Kidney (tissue), 14 donors: ENCODE data around the gene SCN2B. TPM values are rescaled to one million over a fixed set of nuclear protein-coding genes. Genes with fewer than 3 reads are reported as not detected.

Source experiments
- DNase-seq, 5 donors: peaks; one replicate each; pipeline ENCODE4 v3.0.0-alpha.2; 2013 to 2020
- FAIRE-seq: peaks from 2 replicates; lab custom pipeline; 2012; peaks lifted over from hg19 to GRCh38; lab: Jason Lieb, UNC
- H3K27ac ChIP-seq, 2 donors: one replicate each; pipeline ENCODE4 v1.7.0; 2013; ENCODE audit warnings: low read depth in 2 of 2, low read length in 2 of 2, inconsistent platforms in 1 of 2
- H3K27me3 ChIP-seq: one replicate; pipeline ENCODE4 v1.7.1; 2013; ENCODE audit warnings: low read length, inconsistent platforms; ENCODE audit not compliant: control insufficient read depth, insufficient read depth
- H3K36me3 ChIP-seq, 3 donors: one replicate each; pipeline versions ENCODE4 v1.7.0 to v1.7.1; 2013; ENCODE audit warnings: low read length in 3 of 3, control low read depth in 1 of 3, inconsistent platforms in 1 of 3; ENCODE audit not compliant: insufficient read depth in 3 of 3, control insufficient read depth in 2 of 3
- H3K4me1 ChIP-seq, 3 donors: one replicate each; pipeline versions ENCODE4 v1.7.0 to v1.7.1; 2013; ENCODE audit warnings: low read length in 3 of 3, inconsistent platforms in 1 of 3, low read depth in 1 of 3; ENCODE audit not compliant: control insufficient read depth in 2 of 3, insufficient read depth in 2 of 3
- H3K4me3 ChIP-seq, 3 donors: one replicate each; pipeline versions ENCODE4 v1.7.0 to v1.8.1; 2013; ENCODE audit warnings: low read length in 3 of 3, control low read depth in 1 of 3, inconsistent platforms in 1 of 3
- H3K9ac ChIP-seq, 3 donors: one replicate each; pipeline versions ENCODE4 v1.7.0 to v1.7.1; 2013; ENCODE audit warnings: low read length in 3 of 3, control low read depth in 1 of 3, inconsistent platforms in 1 of 3
- H3K9me3 ChIP-seq, 3 donors: one replicate each; pipeline versions ENCODE4 v1.7.0 to v1.7.1; 2013; ENCODE audit warnings: low read length in 3 of 3, control low read depth in 1 of 3, inconsistent platforms in 1 of 3; ENCODE audit not compliant: control insufficient read depth in 2 of 3, insufficient read depth in 1 of 3
- intact Hi-C: fragments of 100-400 bp; cut with DNase I; formaldehyde crosslinking; loops from one replicate; pipeline ENCODE4 v1.11.1; 2022
- polyA plus RNA-seq: library from polyadenylated mRNA; stranded (reverse); fragments of 350-450 nt; fragmentation: Illumina TruSeq; extraction: RNeasy Lipid Tissue Mini Kit (QIAGEN cat#74804); gene quantifications from one replicate; pipeline ENCODE4 v1.2.3, GENCODE V29; 2014; ENCODE audit warnings: low read depth, low replicate concordance; ENCODE audit not compliant: insufficient read depth
- total RNA-seq: library from RNA; stranded (reverse); fragmentation: NEBNext Ultra II Directional; extraction: Animal tissue kit (Norgen Biotek cat#: 25700); gene quantifications from one replicate; pipeline ENCODE4 v1.2.1, GENCODE V29; 2021
- TF ChIP-seq, protein P1 (sequence below): IDR thresholded peaks from 3 replicates; pipeline ENCODE4 v1.5.1; 2012; ENCODE audit warnings: mild to moderate bottlenecking, moderate library complexity, borderline replicate concordance; ENCODE audit not compliant: insufficient read depth; ENCODE audit errors: extremely low read depth
- donor health status: control.
- donor health status: control.
- donor health status: control.
- donor health status: control.
- donor health status: control.
- donor health status: DM: yes; HTN: yes; CAD: no.
- donor health status: Normal renal cell carcinoma (clear cell type).

The SCN2B gene
- total and polyA plus RNA-seq, 2 donors from 2014 or later: 0.25 to 0.54 TPM

DNA sequence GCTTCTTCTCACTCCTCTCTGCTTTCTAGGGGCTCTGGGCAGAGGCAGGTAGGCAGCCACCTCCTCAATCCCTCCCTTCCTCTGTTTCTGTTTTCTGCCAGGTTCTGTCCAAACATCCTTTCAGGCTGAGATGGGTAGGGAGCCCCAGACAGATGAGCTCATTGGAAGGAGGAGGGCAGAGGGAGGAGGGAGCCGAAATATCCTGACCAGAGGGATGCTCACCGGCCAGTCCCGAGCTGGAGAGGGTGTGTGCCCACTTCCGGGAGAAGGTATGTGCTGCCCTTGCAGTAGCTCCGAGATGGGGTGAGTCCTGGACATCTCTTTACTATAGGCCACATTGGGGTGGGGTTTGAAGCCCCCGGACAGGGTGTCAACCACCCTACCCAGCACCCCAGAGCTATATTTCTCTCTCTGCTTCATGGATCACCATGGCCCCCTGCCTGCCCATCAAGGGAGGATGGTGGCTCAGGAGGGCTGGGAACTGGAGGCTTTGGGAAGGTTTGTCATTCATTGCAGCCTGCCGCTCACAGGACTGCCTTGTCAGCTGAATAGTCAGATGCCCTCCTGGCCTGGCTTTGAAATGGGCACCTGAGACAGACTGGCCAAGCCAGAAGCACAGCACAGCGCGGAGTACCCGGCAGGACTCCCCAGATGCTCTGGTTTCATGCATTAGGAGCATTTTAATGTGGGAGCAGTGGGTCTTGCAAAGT lies 19.1 kb downstream of the SCN2B start:
- H3K27ac ChIP-seq: no peak overlapping the region
- peaks cover 19% of the 10 kb centered on the region for H3K27me3 ChIP-seq
- DNase-seq: no peak
- H3K9ac ChIP-seq: no peak overlapping the region
- no peak for FAIRE-seq
- TF ChIP-seq, protein P1, sequence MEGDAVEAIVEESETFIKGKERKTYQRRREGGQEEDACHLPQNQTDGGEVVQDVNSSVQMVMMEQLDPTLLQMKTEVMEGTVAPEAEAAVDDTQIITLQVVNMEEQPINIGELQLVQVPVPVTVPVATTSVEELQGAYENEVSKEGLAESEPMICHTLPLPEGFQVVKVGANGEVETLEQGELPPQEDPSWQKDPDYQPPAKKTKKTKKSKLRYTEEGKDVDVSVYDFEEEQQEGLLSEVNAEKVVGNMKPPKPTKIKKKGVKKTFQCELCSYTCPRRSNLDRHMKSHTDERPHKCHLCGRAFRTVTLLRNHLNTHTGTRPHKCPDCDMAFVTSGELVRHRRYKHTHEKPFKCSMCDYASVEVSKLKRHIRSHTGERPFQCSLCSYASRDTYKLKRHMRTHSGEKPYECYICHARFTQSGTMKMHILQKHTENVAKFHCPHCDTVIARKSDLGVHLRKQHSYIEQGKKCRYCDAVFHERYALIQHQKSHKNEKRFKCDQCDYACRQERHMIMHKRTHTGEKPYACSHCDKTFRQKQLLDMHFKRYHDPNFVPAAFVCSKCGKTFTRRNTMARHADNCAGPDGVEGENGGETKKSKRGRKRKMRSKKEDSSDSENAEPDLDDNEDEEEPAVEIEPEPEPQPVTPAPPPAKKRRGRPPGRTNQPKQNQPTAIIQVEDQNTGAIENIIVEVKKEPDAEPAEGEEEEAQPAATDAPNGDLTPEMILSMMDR: no peak
- no peaks in the 10 kb centered on the region for H3K36me3 ChIP-seq
- peaks cover 0 to 8% (median 0%) of the 10 kb centered on the region in 3 donors for H3K4me1 ChIP-seq
- no peak overlapping the region for H3K4me3 ChIP-seq
- no peaks in the 10 kb centered on the region for H3K9me3 ChIP-seq
- intact Hi-C loops: no loop called here

DNA sequence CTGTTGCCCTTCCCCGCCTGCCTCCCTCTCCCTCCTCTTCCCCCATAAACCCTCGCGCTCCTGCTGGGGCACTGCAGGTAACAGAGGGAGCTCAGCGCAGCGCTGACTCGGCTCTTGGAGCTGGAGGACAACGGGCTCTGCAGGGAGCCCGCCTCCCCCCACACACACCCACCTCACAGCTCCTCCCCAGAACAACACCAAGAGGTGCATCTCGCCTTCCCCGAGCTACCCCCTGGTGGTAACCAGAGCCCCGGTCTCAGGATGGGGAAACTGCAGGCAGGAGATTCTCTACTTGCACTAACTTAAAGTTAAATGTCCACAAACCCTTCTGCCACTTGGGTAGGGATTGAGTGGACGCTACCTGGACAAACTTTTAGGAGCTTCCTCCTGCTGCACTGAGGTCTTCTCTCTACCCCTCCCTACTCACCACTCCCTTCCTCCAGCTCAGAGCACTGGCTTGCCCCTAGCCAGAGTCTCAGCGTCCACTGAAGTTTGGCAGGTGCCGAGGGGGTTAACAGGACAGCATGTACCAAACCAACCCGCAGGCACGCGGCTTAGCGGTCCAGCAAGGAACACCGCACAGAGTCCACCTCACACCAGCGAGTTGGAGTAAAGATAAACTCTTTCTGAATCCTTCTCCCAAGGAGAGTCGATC lies 19.8 kb downstream of the SCN2B start:
- no peak overlapping the region for H3K27ac ChIP-seq
- peak in 3 of 5 donors; percentile 33 to 49 (median 48) for DNase-seq

GRCh38 chr11:118155776-118156530 lies 20.5 kb downstream of the SCN2B start:
- Histone ChIP-seq H3K9ac (no peak overlapping the region), H3K36me3 (no peaks in the 10 kb centered on the region), H3K4me1 (peaks cover 0 to 15% (median 0%) of the 10 kb centered on the region in 3 donors), H3K27ac (no peak overlapping the region), H3K4me3 (no peak overlapping the region), H3K27me3 (peaks cover 24% of the 10 kb centered on the region), H3K9me3 (no peaks in the 10 kb centered on the region)
- intact Hi-C loops: no loop called here
- FAIRE-seq: no peak
- peak in 1 of 5 donors; percentile 30 for DNase-seq
- TF ChIP-seq, protein P1: no peak

More for the DNA sequence above, 19.8 kb downstream of the SCN2B start:
- intact Hi-C loops: no loop called here
- FAIRE-seq: no peak
- Histone ChIP-seq H3K4me1 (peaks cover 0 to 15% (median 0%) of the 10 kb centered on the region in 3 donors), H3K9me3 (no peaks in the 10 kb centered on the region), H3K4me3 (no peak overlapping the region), H3K27me3 (peaks cover 20% of the 10 kb centered on the region), H3K9ac (no peak overlapping the region), H3K36me3 (no peaks in the 10 kb centered on the region)
- TF ChIP-seq, protein P1: no peak
